Thoracic aorta (tissue), 2 donors: ENCODE results near the gene OR4M2. TPM values are rescaled to one million over a fixed set of nuclear protein-coding genes. Genes with fewer than 3 reads are reported as not detected.
"Not testable (repeated sequence)": the region's sequence is repeated elsewhere in the genome, so short reads cannot be mapped to it uniquely, and the experiment has no call there.

Experiments used
- ATAC-seq: fragments of 150-250 bp; one replicate; pipeline ENCODE4 v1.8.0; 2017; ENCODE audit warnings: low read depth; ENCODE audit not compliant: insufficient number of reproducible peaks, low FRiP score
- DNase-seq: peaks from one replicate; pipeline ENCODE4 v3.0.0-alpha.2; 2020; ENCODE audit warnings: low spot score
- H3K27ac ChIP-seq, 2 donors: fragments of 200-600 bp; sonication (generic); 1 replicate in 1 of 2; 2 replicates in 1 of 2; pipeline ENCODE4 v1.5.1; 2016; ENCODE audit warnings: mild to moderate bottlenecking in 2 of 2, moderate library complexity in 2 of 2
- H3K27me3 ChIP-seq: fragments of 200-600 bp; sonication (generic); replicated peaks from 2 replicates; pipeline ENCODE4 v1.6.0; 2016; ENCODE audit warnings: mild to moderate bottlenecking; ENCODE audit not compliant: insufficient read depth
- H3K36me3 ChIP-seq: fragments of 200-600 bp; sonication (generic); one replicate; pipeline ENCODE4 v1.5.1; 2016
- H3K4me1 ChIP-seq, 2 donors: fragments of 200-600 bp; sonication (generic); 1 replicate in 1 of 2; 2 replicates in 1 of 2; pipeline versions ENCODE4 v1.5.1 to v1.6.0; 2016; ENCODE audit warnings: low read depth in 2 of 2, mild to moderate bottlenecking in 1 of 2; ENCODE audit not compliant: control insufficient read depth in 1 of 2
- H3K4me3 ChIP-seq: fragments of 200-600 bp; sonication (generic); 2 replicates; pipeline ENCODE4 v1.5.1; 2016; ENCODE audit warnings: mild to moderate bottlenecking
- H3K9me3 ChIP-seq: fragments of 200-600 bp; sonication (generic); 2 replicates; pipeline ENCODE4 v1.5.1; 2016
- total RNA-seq, 2 donors: library from RNA; depleted of rRNA; stranded (reverse); fragments of >200 nt; gene quantifications; one replicate each; pipeline versions ENCODE4 v1.1.0 to v1.2.3, GENCODE V29; 2016

Gene OR4M2
- not detected for total RNA-seq

- not testable (repeated sequence) for H3K9me3 ChIP-seq, H3K27me3 ChIP-seq, DNase-seq, ATAC-seq, H3K4me1 ChIP-seq, H3K27ac ChIP-seq, H3K4me3 ChIP-seq, H3K36me3 ChIP-seq
Observed at GRCh38 chr15:22080227-22080626, at the start of gene OR4M2. Gene OR4M2 (plus strand): TSS chr15:22080527. CDS start chr15:22080625, 98 bp downstream.

- H3K27ac ChIP-seq, H3K4me3 ChIP-seq, H3K27me3 ChIP-seq, H3K9me3 ChIP-seq, ATAC-seq, DNase-seq, H3K4me1 ChIP-seq, H3K36me3 ChIP-seq: not testable (repeated sequence)
Observed at GRCh38 chr15:22069267-22069666, 11.1 kb upstream of the OR4M2 start.

- ATAC-seq, H3K4me1 ChIP-seq, DNase-seq, H3K4me3 ChIP-seq, H3K9me3 ChIP-seq, H3K36me3 ChIP-seq, H3K27me3 ChIP-seq, H3K27ac ChIP-seq: not testable (repeated sequence)
Observed at GRCh38 chr15:22081386-22081785, 1.1 kb downstream of the OR4M2 start.

GRCh38 chr15:22098616-22099253 is 18.4 kb downstream of the OR4M2 start:
- ATAC-seq, H3K27ac ChIP-seq, H3K4me3 ChIP-seq, H3K9me3 ChIP-seq, H3K4me1 ChIP-seq, H3K36me3 ChIP-seq, H3K27me3 ChIP-seq, DNase-seq: not testable (repeated sequence)

- not testable (repeated sequence) for H3K4me3 ChIP-seq, H3K36me3 ChIP-seq, ATAC-seq, H3K27ac ChIP-seq, H3K27me3 ChIP-seq, H3K4me1 ChIP-seq, H3K9me3 ChIP-seq, DNase-seq
Observed at GRCh38 chr15:22099289-22099891, 19.1 kb downstream of the OR4M2 start.

- H3K9me3 ChIP-seq, H3K4me3 ChIP-seq, H3K27ac ChIP-seq, H3K36me3 ChIP-seq, ATAC-seq, H3K4me1 ChIP-seq, H3K27me3 ChIP-seq, DNase-seq: not testable (repeated sequence)
Observed at GRCh38 chr15:22122033-22122432, 41.7 kb downstream of the OR4M2 start.

Other genes starting within 250 kb of the OR4M2 start
- gene POTEB, start 202.8 kb upstream of the OR4M2 start, total RNA-seq: not detected